Neural cell (in vitro differentiated cells): ENCODE measurements around the gene ILK. TPM values are rescaled to one million over a fixed set of nuclear protein-coding genes. Genes with fewer than 3 reads are reported as not detected.

Experiments used
- H2AFZ ChIP-seq: fragments of 200-600, 300-800 bp; sonication (generic), shearing (Covaris generic); 2 replicates; pipeline ENCODE4 v1.6.0; 2014; ENCODE audit warnings: low read depth, mild to moderate bottlenecking, antibody characterized with exemption, low read length, moderate library complexity
- H3F3A ChIP-seq: fragments of 200-600 bp; shearing (Covaris generic); 2 replicates; pipeline ENCODE4 v1.6.1; 2016; ENCODE audit warnings: mild to moderate bottlenecking, moderate library complexity, mixed read lengths, antibody characterized with exemption, low read length; ENCODE audit not compliant: insufficient read depth, poor library complexity, severe bottlenecking
- H3K27ac ChIP-seq: fragments of 200-600, 300-800 bp; sonication (generic), shearing (Covaris generic); 2 replicates; pipeline ENCODE4 v1.5.1; 2014; ENCODE audit warnings: mild to moderate bottlenecking, low read length, moderate library complexity
- H3K27me3 ChIP-seq: fragments of 300-800, 200-600 bp; sonication (generic), shearing (Covaris generic); 2 replicates; pipeline ENCODE4 v1.6.0; 2014; ENCODE audit warnings: mild to moderate bottlenecking, low read depth, low read length, moderate library complexity; ENCODE audit not compliant: insufficient read depth
- H3K36me3 ChIP-seq: fragments of 300-800, 200-600 bp; sonication (generic), shearing (Covaris generic); 2 replicates; pipeline ENCODE4 v1.5.1; 2014; ENCODE audit warnings: mild to moderate bottlenecking, antibody characterized with exemption, low read length, moderate library complexity; ENCODE audit not compliant: insufficient read depth
- H3K4me2 ChIP-seq: fragments of 300-800, 200-600 bp; sonication (generic), shearing (Covaris generic); 2 replicates; pipeline ENCODE4 v1.6.0; 2014; ENCODE audit warnings: mild to moderate bottlenecking, low read length
- H3K4me3 ChIP-seq: fragments of 300-800, 200-600 bp; sonication (generic), shearing (Covaris generic); 2 replicates; pipeline ENCODE4 v1.5.1; 2014; ENCODE audit warnings: mild to moderate bottlenecking, low read length, moderate library complexity
- H3K79me2 ChIP-seq: fragments of 200-600 bp; shearing (Covaris generic); replicated peaks from 2 replicates; pipeline ENCODE4 v1.6.0; 2014; ENCODE audit warnings: mild to moderate bottlenecking, low read length, moderate library complexity; ENCODE audit not compliant: insufficient read depth
- H3K9ac ChIP-seq: fragments of 300-800, 200-600 bp; sonication (generic), shearing (Covaris generic); 2 replicates; pipeline ENCODE4 v1.6.1; 2016; ENCODE audit warnings: mild to moderate bottlenecking, low read length, mixed read lengths
- H3K9me2 ChIP-seq: fragments of 200-600 bp; shearing (Covaris generic); 2 replicates; pipeline ENCODE4 v1.6.1; 2016; ENCODE audit warnings: mild to moderate bottlenecking, low read length, mixed read lengths; ENCODE audit not compliant: insufficient read depth
- H3K9me3 ChIP-seq: fragments of 200-600, 300-800 bp; sonication (generic), shearing (Covaris generic); 2 replicates; pipeline ENCODE4 v1.6.1; 2016; ENCODE audit warnings: mild to moderate bottlenecking, mixed run types, low read length, moderate library complexity, mixed read lengths
- H4K20me1 ChIP-seq: fragments of 200-600 bp; shearing (Covaris generic); 2 replicates; pipeline ENCODE4 v1.6.1; 2016; ENCODE audit warnings: mild to moderate bottlenecking, mixed run types; ENCODE audit not compliant: insufficient read depth
- EP300 ChIP-seq: fragments of 450-650 bp; conservative IDR thresholded peaks from 2 replicates; pipeline ENCODE4 v1.6.1; 2014; ENCODE audit warnings: antibody characterized with exemption, mild to moderate bottlenecking, moderate library complexity; ENCODE audit not compliant: poor library complexity, severe bottlenecking
- EZH2 ChIP-seq: fragments of 200-600, 300-800 bp; shearing (Covaris generic), sonication (generic); IDR thresholded peaks from 2 replicates; pipeline ENCODE4 v1.6.1; 2014; ENCODE audit warnings: antibody characterized with exemption, low read length, borderline replicate concordance, mild to moderate bottlenecking; ENCODE audit not compliant: insufficient read depth, poor library complexity, severe bottlenecking
- MXI1 ChIP-seq: fragments of 450-650 bp; conservative IDR thresholded peaks from 2 replicates; pipeline ENCODE4 v1.6.1; 2014; ENCODE audit warnings: antibody characterized with exemption, mild to moderate bottlenecking; ENCODE audit not compliant: poor library complexity, severe bottlenecking
- POLR2AphosphoS5 ChIP-seq: IDR thresholded peaks from 2 replicates; pipeline ENCODE4 v1.6.1; 2012
- RAD21 ChIP-seq: fragments of 450-650 bp; conservative IDR thresholded peaks from 2 replicates; pipeline ENCODE4 v1.6.1; 2014; ENCODE audit warnings: antibody characterized with exemption, mild to moderate bottlenecking, moderate library complexity
- SMC3 ChIP-seq: fragments of 450-650 bp; conservative IDR thresholded peaks from 2 replicates; pipeline ENCODE4 v1.6.1; 2014; ENCODE audit warnings: antibody characterized with exemption, mild to moderate bottlenecking, moderate library complexity; ENCODE audit not compliant: poor library complexity
- TAF1 ChIP-seq: IDR thresholded peaks from 2 replicates; pipeline ENCODE4 v1.6.1; 2012; ENCODE audit warnings: low read depth
- polyA plus RNA-seq: library from polyadenylated mRNA; depleted of rRNA; stranded (reverse); fragments of >200 nt; gene quantifications from 2 replicates; pipeline ENCODE4 v1.2.3, GENCODE V29; 2014
- TF ChIP-seq, protein P1 (sequence below): IDR thresholded peaks from 2 replicates; pipeline ENCODE4 v1.6.1; 2012; ENCODE audit warnings: borderline replicate concordance
- TF ChIP-seq, protein P2 (sequence below): fragments of 450-650 bp; IDR thresholded peaks from 2 replicates; pipeline ENCODE4 v1.5.1; 2014; ENCODE audit warnings: antibody characterized with exemption, mild to moderate bottlenecking, moderate library complexity; ENCODE audit not compliant: poor library complexity, severe bottlenecking

ILK gene
- polyA plus RNA-seq, 1 donor from 2014 or later, result 68.8 TPM

DNA sequence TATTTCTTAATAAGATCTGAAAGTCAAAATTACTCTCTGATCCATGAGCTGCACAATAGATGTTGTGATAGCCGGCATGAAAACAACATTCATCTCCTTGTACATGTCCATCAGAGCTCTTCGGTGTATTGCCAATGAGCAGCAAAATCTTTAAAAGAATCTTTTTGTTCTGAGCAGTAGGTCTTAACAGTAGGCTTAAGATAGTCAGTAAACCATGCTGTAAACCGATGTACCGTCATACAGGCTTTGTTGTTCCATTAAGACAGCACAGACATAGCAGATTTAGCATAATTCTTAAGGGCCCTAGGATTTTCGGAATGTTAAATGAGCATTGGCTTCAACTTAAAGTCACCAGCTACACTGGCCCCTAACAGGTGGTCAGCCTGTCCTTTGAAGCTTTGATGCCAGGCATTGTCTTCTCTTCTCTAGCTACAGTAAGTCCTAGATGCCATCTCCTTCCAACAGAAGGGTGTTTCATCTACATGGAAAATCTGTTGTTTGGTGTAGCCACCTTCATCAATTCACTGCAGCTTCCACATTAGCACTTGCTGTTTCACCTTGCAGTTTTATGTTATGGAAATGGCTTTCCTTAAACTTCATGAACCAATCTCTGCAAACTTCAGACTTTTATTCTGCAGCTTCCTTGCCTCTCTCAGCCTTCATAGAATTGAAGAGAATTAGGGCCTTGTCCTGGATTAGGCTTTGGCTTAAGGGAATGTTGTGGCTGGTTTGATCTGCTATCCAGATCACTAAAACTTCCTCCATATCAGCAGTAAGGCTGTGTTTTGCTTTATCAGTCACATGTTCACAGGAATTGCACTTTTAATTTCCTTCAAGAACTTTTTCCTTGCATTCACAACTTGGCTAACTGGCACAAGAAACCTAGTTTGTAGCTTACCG, 28.5 kb upstream of the ILK start:
- Histone ChIP-seq H2AFZ (no peak overlapping the region), H4K20me1 (no peaks in the 10 kb centered on the region), H3K4me3 (no peak overlapping the region), H3F3A (no peaks in the 10 kb centered on the region), H3K27ac (no peak overlapping the region), H3K79me2 (no peaks in the 10 kb centered on the region), H3K9me2 (no peaks in the 10 kb centered on the region), H3K4me2 (no peak overlapping the region), H3K9ac (no peak overlapping the region), H3K9me3 (no peaks in the 10 kb centered on the region), H3K36me3 (no peaks in the 10 kb centered on the region), H3K27me3 (no peaks in the 10 kb centered on the region)
- TF ChIP-seq EP300 (no peak), RAD21 (no peak), MXI1 (no peak), TAF1 (no peak), SMC3 (no peak), POLR2AphosphoS5 (no peak), EZH2 (no peak)
- TF ChIP-seq, protein P1, sequence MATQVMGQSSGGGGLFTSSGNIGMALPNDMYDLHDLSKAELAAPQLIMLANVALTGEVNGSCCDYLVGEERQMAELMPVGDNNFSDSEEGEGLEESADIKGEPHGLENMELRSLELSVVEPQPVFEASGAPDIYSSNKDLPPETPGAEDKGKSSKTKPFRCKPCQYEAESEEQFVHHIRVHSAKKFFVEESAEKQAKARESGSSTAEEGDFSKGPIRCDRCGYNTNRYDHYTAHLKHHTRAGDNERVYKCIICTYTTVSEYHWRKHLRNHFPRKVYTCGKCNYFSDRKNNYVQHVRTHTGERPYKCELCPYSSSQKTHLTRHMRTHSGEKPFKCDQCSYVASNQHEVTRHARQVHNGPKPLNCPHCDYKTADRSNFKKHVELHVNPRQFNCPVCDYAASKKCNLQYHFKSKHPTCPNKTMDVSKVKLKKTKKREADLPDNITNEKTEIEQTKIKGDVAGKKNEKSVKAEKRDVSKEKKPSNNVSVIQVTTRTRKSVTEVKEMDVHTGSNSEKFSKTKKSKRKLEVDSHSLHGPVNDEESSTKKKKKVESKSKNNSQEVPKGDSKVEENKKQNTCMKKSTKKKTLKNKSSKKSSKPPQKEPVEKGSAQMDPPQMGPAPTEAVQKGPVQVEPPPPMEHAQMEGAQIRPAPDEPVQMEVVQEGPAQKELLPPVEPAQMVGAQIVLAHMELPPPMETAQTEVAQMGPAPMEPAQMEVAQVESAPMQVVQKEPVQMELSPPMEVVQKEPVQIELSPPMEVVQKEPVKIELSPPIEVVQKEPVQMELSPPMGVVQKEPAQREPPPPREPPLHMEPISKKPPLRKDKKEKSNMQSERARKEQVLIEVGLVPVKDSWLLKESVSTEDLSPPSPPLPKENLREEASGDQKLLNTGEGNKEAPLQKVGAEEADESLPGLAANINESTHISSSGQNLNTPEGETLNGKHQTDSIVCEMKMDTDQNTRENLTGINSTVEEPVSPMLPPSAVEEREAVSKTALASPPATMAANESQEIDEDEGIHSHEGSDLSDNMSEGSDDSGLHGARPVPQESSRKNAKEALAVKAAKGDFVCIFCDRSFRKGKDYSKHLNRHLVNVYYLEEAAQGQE, result no peak
- TF ChIP-seq, protein P2, sequence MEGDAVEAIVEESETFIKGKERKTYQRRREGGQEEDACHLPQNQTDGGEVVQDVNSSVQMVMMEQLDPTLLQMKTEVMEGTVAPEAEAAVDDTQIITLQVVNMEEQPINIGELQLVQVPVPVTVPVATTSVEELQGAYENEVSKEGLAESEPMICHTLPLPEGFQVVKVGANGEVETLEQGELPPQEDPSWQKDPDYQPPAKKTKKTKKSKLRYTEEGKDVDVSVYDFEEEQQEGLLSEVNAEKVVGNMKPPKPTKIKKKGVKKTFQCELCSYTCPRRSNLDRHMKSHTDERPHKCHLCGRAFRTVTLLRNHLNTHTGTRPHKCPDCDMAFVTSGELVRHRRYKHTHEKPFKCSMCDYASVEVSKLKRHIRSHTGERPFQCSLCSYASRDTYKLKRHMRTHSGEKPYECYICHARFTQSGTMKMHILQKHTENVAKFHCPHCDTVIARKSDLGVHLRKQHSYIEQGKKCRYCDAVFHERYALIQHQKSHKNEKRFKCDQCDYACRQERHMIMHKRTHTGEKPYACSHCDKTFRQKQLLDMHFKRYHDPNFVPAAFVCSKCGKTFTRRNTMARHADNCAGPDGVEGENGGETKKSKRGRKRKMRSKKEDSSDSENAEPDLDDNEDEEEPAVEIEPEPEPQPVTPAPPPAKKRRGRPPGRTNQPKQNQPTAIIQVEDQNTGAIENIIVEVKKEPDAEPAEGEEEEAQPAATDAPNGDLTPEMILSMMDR, result no peak

DNA sequence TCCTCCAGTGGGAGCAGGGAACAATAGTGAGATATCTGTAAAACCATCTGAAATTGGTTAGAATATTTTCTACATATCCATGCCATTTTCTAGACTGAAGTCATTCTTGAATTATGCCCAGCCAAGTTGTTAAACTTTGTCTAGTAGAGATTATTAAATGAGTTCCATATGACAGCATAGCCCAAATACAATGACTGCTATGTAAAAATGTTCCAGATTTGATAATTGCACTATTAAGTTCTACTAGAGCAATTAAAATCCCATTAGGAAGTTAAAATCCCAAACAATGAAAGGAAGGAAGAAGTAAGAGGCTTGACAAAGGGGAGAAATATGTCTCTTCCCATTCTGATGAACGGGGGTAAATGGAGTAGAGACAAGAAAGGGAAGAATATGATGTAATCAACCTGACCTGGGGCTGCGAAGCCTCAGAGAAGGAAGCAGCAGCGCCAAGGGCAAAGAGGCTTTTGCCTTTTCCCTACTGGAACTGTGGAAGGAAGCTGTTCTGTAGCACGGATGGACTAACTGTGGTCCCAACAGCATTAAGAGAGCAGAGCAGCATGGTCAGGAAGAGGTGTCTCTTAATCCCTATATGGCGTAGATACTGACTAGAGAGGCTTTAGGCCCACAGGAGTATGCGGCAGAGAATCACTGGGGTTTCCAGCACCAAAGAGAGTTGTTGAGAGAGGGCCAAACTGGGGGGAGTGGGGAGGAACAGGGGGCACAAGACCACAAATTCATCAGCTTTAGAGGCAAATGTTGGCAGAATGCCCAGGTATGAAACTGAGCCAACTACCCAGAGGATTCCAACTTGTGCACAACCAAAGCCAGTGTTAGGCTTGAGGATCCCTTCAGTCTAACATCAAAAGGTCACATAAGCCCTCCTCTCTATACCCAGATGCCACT, 26.9 kb upstream of the ILK start:
- H3K9ac ChIP-seq, result no peak overlapping the region
- H3K9me2 ChIP-seq, result no peaks in the 10 kb centered on the region
- H4K20me1 ChIP-seq, result no peaks in the 10 kb centered on the region
- H2AFZ ChIP-seq, result no peak overlapping the region
- no peaks in the 10 kb centered on the region for H3F3A ChIP-seq
- no peak overlapping the region for H3K4me2 ChIP-seq
- H3K4me3 ChIP-seq, result no peak overlapping the region
- TF ChIP-seq, protein P1, result no peak
- H3K9me3 ChIP-seq, result no peaks in the 10 kb centered on the region
- no peak overlapping the region for H3K27ac ChIP-seq
- no peaks in the 10 kb centered on the region for H3K36me3 ChIP-seq
- no peaks in the 10 kb centered on the region for H3K27me3 ChIP-seq
- no peaks in the 10 kb centered on the region for H3K79me2 ChIP-seq
